Testis (tissue), 2 donors: ENCODE measurements around the gene BET1.

ENCODE experiments used
- CTCF ChIP-seq, 3 experiments: fragments of 450-650 bp in 2 of 3; fragments of 200-600 bp in 1 of 3; sonication (generic) in 1 of 3; IDR thresholded peaks; one replicate each; pipeline ENCODE4 v1.5.1; 2016 to 2019; ENCODE audit warnings: antibody characterized with exemption in 3 of 3, mild to moderate bottlenecking in 2 of 3, moderate library complexity in 1 of 3
- POLR2A ChIP-seq: fragments of 450-650 bp; IDR thresholded peaks from one replicate; pipeline ENCODE4 v1.6.1; 2017; ENCODE audit warnings: antibody characterized with exemption, mild to moderate bottlenecking, moderate library complexity

- TF ChIP-seq CTCF (IDR thresholded peaks at IDR 0.05) (no peak), POLR2A (no peak)
These were observed 620 bp downstream of the BET1 start for GRCh38 chr7:94003446-94004023.
